Measurements from ENCODE around the gene ASB2.

Gene ASB2

DNA sequence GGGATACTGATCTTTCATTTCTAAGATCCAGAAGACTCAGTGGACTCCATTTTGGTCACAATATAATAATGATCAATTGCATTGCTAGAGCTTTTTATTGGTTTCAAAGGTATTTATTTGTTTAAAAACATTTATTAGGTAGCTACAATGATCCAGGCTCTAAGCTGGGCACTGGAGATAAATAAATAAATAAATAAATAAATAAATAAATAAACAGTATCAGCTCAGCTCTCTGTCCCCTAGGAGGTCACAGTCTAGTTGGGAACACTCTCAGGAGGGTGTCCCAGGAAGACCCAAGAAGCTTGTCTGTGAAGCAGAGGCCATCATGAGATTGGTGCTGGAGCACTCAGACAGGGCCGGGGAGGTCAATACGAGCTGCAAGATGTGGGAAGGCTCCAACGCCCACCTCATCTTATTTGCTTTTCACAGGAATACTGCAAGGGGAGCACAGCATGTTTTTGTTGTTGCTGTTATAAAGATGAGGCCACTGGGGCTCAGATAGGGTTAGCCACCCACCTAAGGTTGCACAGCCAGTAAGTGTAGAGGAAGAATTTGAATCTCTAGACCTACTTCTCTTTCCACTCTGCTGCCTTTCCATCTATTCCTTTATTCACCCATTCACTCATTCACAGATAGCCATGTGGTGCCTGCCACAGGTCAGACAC is 15.5 kb downstream of the ASB2 start:
- no peaks in the 10 kb centered on the region for H3K9me3 ChIP-seq
- H3K27me3 ChIP-seq, result no peaks in the 10 kb centered on the region
- H3K27ac ChIP-seq, result peak overlapping the region; percentile 75
- H3K4me1 ChIP-seq (ENCODE audit: control insufficient read depth in 1 of 2, insufficient read depth in 1 of 2, low read depth in 1 of 2, low read length in 1 of 2), result peaks cover 6 to 64% of the 10 kb centered on the region in 2 experiments
- no peak overlapping the region for H3K4me3 ChIP-seq (ENCODE audit: low read depth in 1 of 2, low read length in 1 of 2)
- H3K36me3 ChIP-seq, result no peaks in the 10 kb centered on the region
- TF ChIP-seq, protein P1, sequence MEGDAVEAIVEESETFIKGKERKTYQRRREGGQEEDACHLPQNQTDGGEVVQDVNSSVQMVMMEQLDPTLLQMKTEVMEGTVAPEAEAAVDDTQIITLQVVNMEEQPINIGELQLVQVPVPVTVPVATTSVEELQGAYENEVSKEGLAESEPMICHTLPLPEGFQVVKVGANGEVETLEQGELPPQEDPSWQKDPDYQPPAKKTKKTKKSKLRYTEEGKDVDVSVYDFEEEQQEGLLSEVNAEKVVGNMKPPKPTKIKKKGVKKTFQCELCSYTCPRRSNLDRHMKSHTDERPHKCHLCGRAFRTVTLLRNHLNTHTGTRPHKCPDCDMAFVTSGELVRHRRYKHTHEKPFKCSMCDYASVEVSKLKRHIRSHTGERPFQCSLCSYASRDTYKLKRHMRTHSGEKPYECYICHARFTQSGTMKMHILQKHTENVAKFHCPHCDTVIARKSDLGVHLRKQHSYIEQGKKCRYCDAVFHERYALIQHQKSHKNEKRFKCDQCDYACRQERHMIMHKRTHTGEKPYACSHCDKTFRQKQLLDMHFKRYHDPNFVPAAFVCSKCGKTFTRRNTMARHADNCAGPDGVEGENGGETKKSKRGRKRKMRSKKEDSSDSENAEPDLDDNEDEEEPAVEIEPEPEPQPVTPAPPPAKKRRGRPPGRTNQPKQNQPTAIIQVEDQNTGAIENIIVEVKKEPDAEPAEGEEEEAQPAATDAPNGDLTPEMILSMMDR (IDR thresholded peaks at IDR 0.05), result no peak

DNA sequence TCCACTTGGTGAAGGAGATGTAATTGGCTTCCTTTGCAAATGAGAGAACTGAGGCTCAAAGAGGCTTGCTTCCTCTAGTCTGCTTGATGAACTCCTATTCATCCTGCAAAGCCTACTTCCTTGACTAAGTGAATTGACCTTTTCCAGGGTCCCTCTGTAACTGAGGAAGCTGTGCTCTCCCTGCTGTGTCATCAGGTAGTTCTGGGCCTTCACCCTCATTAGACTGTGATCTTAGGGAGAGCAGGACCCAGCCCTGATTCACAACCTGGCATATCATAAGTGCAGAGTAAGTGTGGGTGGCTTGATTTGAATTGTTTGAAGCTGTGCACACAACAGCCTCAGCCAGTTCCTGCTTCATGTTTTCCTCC is 16.3 kb downstream of the ASB2 start:
- Histone ChIP-seq H3K9me3 (no peaks in the 10 kb centered on the region), H3K36me3 (no peaks in the 10 kb centered on the region), H3K27ac (peak overlapping the region; percentile 75), H3K27me3 (no peaks in the 10 kb centered on the region), H3K4me1 (ENCODE audit: control insufficient read depth in 1 of 2, insufficient read depth in 1 of 2, low read depth in 1 of 2, low read length in 1 of 2) (peaks cover 13 to 73% of the 10 kb centered on the region in 2 experiments), H3K4me3 (ENCODE audit: low read depth in 1 of 2, low read length in 1 of 2) (no peak overlapping the region)
- TF ChIP-seq, protein P1 (IDR thresholded peaks at IDR 0.05), result no peak

DNA sequence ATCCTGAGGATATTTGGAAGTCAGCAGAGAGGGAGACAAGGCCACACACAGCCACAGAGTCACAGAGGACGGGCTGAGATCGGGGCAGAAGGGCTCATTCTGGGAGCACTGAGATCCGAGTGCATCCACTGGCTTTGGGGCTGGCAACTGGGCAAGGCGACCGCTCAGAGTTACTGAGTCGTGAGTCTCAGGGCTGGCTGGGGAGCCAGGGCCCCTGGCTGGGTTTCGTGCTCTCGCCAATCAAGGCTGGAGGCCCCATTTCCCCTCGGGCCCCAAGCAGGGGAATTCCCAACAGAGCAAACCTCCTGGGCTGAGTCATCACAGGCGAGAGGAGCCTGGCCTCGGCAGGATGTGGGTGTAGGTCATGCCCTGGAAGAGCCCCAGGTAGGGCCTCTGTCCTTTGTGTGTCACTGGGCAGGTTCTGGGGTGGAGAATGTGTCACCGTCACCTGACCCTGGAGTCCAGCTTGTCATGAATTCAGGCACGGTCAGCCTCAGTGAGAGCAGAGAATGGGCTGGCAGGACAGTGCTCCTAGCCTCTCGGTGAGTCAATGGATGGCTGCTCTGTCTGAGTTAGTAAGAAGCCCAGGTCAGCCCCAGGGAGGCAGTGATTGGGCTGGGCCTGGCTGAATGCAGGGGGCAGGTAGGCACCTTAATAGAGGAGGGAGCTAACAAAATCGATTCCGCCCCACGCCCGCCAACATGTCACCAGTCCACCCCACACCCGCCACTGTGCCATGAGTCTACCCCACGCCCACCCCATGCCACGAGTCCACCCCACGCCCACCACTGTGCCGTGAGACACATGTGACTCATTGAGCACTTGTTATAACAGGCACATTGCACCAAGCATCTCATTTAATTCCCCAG is 16.9 kb downstream of the ASB2 start:
- TF ChIP-seq, protein P1 (IDR thresholded peaks at IDR 0.05), result no peak
- Histone ChIP-seq H3K4me1 (ENCODE audit: control insufficient read depth in 1 of 2, insufficient read depth in 1 of 2, low read depth in 1 of 2, low read length in 1 of 2) (peaks cover 19 to 79% of the 10 kb centered on the region in 2 experiments), H3K4me3 (ENCODE audit: low read depth in 1 of 2, low read length in 1 of 2) (peak overlapping the region in 1 of 2 experiments; percentile 30), H3K27ac (peak overlapping the region; percentile 75), H3K36me3 (no peaks in the 10 kb centered on the region), H3K27me3 (no peaks in the 10 kb centered on the region), H3K9me3 (no peaks in the 10 kb centered on the region)

DNA sequence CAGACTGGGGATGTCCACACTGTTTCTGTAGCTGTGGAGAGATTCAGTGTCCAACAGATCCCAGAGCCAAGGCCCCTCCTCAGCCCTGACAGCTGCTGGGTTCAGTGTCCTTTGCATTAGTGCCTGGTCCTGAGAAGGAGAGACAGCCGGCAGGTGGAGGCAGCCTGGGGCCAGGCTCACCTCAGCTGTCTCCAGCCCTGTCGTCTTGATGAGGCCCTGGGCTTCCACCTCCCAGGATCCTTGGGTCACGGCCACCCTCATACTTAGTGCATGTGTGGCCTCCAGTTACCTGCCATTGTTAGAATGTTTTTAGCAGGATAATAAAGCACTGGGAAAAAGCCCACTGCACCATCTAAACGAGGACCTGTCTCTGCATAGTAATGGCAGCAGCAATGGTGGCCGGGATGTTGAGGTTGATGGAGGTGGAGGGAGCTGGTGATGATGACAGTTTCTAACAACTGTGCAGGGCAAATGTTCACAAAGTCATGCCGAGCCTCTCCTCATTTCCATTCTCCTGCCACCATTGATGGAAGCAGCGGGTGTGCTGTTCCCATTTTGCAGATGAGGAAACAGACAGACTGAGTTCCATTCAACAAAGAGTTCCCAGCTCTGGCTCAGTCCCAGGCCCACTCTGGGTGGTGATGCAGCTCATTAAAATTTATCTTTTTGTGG is 17.7 kb downstream of the ASB2 start:
- Histone ChIP-seq H3K4me3 (ENCODE audit: low read depth in 1 of 2, low read length in 1 of 2) (peak overlapping the region in 1 of 2 experiments; percentile 30), H3K36me3 (no peaks in the 10 kb centered on the region), H3K4me1 (ENCODE audit: control insufficient read depth in 1 of 2, insufficient read depth in 1 of 2, low read depth in 1 of 2, low read length in 1 of 2) (peaks cover 19 to 80% of the 10 kb centered on the region in 2 experiments), H3K27ac (peak overlapping the region; percentile 75), H3K9me3 (no peaks in the 10 kb centered on the region), H3K27me3 (no peaks in the 10 kb centered on the region)
- TF ChIP-seq, protein P1 (IDR thresholded peaks at IDR 0.05), result no peak

DNA sequence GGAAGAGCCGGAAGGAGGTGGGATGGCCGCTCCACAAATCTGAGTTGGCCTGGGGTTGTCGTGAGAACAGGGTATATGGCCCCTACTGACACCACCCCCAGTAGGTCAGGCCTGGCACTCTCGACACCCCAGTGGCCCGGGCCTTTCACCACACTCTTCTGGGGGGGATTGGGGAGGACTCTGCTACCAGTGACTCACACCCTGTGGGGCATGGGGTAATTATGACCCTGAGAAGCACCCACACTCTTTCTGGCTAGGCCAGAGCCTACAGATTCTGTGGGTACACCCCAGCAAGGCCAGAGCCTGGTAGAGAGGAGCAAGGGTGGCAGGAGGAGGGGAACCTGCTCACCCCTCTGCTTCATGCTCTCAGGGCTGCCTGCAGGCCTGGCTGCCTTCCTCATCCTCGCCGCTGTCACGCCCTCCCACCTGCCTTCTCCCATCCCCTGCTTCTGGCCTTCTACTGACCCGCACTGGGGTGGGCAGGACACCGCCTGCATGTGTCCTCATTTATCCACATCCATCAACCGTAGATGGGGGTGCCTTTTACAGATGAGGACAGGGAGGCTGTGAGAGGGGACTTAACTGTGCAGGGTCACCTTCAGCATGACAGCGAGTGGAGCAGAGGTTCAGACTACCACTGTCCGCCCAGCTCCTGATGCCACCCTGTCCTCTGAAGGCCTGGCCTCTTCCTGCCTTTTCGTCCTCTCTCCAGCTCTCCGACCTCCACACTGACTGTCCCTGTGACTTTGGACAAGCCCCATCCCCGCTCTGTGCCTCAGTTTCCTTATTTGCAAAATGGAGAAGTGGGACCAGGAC is 18.4 kb downstream of the ASB2 start:
- TF ChIP-seq, protein P1 (IDR thresholded peaks at IDR 0.05), result no peak
- peaks cover 15 to 72% of the 10 kb centered on the region in 2 experiments for H3K4me1 ChIP-seq (ENCODE audit: control insufficient read depth in 1 of 2, insufficient read depth in 1 of 2, low read depth in 1 of 2, low read length in 1 of 2)
- no peak overlapping the region for H3K4me3 ChIP-seq (ENCODE audit: low read depth in 1 of 2, low read length in 1 of 2)
- no peak overlapping the region for H3K27ac ChIP-seq
- H3K27me3 ChIP-seq, result no peaks in the 10 kb centered on the region
- H3K9me3 ChIP-seq, result no peaks in the 10 kb centered on the region
- no peaks in the 10 kb centered on the region for H3K36me3 ChIP-seq

Data from neutrophil (primary cell).